Measurements from ENCODE around the gene UST. TPM values are rescaled to one million over a fixed set of nuclear protein-coding genes. Genes with fewer than 3 reads are reported as not detected.
"Not testable (repeated sequence)": the region's sequence is repeated elsewhere in the genome, so short reads cannot be mapped to it uniquely, and the experiment has no call there.

UST gene
- total RNA-seq, 1 donor from 2014 or later: 5.5 TPM

DNA sequence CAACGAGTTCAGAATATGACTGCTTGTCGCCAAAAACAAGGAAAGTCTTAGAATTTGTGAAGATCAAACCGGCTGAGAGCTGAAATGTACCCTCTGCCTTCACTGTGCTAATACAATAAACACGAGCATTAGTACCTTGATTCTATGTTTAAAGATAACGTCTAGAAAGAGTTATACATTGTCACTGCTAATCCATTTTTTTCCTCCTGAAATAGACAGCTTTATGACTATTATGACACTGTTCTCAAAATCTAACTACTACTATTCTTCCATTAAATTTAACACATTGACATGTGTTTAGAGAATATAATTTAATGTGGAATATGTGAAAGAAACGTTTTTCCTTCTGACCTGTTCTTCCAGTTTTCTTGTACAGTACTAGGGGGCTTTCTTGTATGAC, 204.8 kb downstream of the UST start:
- H3K36me3 Mint-ChIP-seq (ENCODE audit: low read depth): peaks cover 4% of the 10 kb centered on the region
- no peak overlapping the region for H3K27ac Mint-ChIP-seq (ENCODE audit: unreplicated experiment)
- H3K27me3 Mint-ChIP-seq (ENCODE audit: low read depth): no peaks in the 10 kb centered on the region
- TF ChIP-seq CTCF (conservative IDR thresholded peaks at IDR 0.05): no peak
- H3K4me1 Mint-ChIP-seq: peaks cover 4% of the 10 kb centered on the region
- H3K4me3 Mint-ChIP-seq: no peak overlapping the region
- DNase-seq (ENCODE audit: low read depth, low spot score): no peak
- H3K9me3 Mint-ChIP-seq: peaks cover 4% of the 10 kb centered on the region

DNA sequence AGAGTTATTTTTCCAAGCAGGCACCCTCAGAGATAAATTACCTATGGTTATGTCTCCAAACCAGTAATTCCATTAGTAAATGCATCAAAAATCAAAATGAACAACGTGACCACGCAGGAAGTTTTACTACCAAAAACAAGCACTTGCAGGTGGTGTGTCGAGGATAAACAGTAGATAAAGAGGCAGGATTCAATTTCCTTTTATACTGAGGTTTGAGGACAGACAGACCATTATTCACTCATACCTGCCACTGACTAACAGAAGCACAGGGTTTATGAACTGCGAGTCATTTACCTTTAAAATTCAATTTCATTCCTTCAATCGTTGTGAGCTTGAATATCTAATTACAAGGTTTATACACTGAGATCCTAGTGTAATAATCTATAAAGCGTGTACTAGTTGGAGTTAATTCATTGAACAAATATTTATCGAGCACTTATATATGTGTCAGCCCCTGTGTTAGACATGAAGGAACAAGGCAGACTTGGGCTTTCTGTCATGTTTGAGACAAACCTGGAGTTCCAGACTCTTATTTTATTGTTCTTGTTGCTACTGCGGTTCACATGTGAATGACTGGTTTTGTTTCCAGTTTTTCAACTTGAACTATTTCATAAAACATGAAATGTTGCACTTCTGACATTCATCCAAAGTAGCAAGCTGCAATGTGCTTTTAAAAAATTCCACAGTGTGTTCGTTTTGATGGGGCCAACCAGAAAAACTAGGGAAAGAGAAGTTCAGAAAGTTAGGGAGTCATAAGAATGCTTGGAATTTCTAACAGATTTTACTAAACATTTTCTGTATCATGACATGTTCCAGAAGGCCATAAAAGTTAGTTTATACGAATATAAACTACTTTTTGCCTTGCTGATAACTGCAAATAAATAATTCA, 205.6 kb downstream of the UST start:
- H3K4me1 Mint-ChIP-seq: peaks cover 4% of the 10 kb centered on the region
- H3K36me3 Mint-ChIP-seq (ENCODE audit: low read depth): peaks cover 10% of the 10 kb centered on the region
- H3K27ac Mint-ChIP-seq (ENCODE audit: unreplicated experiment): no peak overlapping the region
- no peaks in the 10 kb centered on the region for H3K27me3 Mint-ChIP-seq (ENCODE audit: low read depth)
- DNase-seq (ENCODE audit: low read depth, low spot score): no peak
- peaks cover 6% of the 10 kb centered on the region for H3K9me3 Mint-ChIP-seq
- no peak for TF ChIP-seq CTCF (conservative IDR thresholded peaks at IDR 0.05)
- no peak overlapping the region for H3K4me3 Mint-ChIP-seq

GRCh38 chr6:148954461-148954860, 207.6 kb downstream of the UST start:
- H3K27me3 Mint-ChIP-seq (ENCODE audit: low read depth): no peaks in the 10 kb centered on the region
- no peak for DNase-seq (ENCODE audit: low read depth, low spot score)
- H3K36me3 Mint-ChIP-seq (ENCODE audit: low read depth): peaks cover 10% of the 10 kb centered on the region
- H3K4me1 Mint-ChIP-seq: peaks cover 8% of the 10 kb centered on the region
- H3K9me3 Mint-ChIP-seq: peaks cover 6% of the 10 kb centered on the region
- H3K4me3 Mint-ChIP-seq: no peak overlapping the region
- no peak overlapping the region for H3K27ac Mint-ChIP-seq (ENCODE audit: unreplicated experiment)
- no peak for TF ChIP-seq CTCF (conservative IDR thresholded peaks at IDR 0.05)

- Mint-ChIP-seq H3K9me3 (peaks cover 6% of the 10 kb centered on the region), H3K27ac (ENCODE audit: unreplicated experiment) (no peak overlapping the region), H3K4me1 (peaks cover 11% of the 10 kb centered on the region), H3K36me3 (ENCODE audit: low read depth) (peaks cover 10% of the 10 kb centered on the region), H3K27me3 (ENCODE audit: low read depth) (no peaks in the 10 kb centered on the region), H3K4me3 (no peak overlapping the region)
- no peak for TF ChIP-seq CTCF (conservative IDR thresholded peaks at IDR 0.05)
- DNase-seq (ENCODE audit: low read depth, low spot score): no peak
Observed at GRCh38 chr6:148954934-148955333, 208.1 kb downstream of the UST start.

- H3K36me3 Mint-ChIP-seq (ENCODE audit: low read depth): peaks cover 13% of the 10 kb centered on the region
- peaks cover 15% of the 10 kb centered on the region for H3K4me1 Mint-ChIP-seq
- no peak for TF ChIP-seq CTCF (conservative IDR thresholded peaks at IDR 0.05)
- DNase-seq (ENCODE audit: low read depth, low spot score): no peak
- H3K9me3 Mint-ChIP-seq: peaks cover 6% of the 10 kb centered on the region
- no peaks in the 10 kb centered on the region for H3K27me3 Mint-ChIP-seq (ENCODE audit: low read depth)
- H3K4me3 Mint-ChIP-seq: no peak overlapping the region
- no peak overlapping the region for H3K27ac Mint-ChIP-seq (ENCODE audit: unreplicated experiment)
Observed at GRCh38 chr6:148955441-148955840, 208.6 kb downstream of the UST start.

DNA sequence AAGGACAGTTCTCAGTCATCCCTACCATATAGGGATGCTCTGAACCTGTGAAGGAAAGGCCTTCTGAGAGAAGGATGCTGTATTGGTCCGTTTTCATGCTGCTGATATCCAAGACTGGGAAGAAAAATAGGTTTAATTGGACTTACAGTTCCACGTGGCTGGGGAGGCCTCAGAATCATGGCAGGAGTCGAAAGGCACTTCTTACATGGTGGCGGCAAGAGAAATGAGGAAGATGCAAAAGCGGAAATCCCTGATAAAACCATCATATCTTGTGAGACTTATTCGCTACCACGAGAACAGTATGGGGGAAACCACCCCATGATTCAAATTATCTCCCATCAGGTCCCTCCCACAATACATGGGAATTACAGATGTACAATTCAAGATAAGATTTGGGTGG, 209.3 kb downstream of the UST start:
- not testable (repeated sequence) for H3K9me3 Mint-ChIP-seq; H3K27ac Mint-ChIP-seq (ENCODE audit: unreplicated experiment); DNase-seq (ENCODE audit: low read depth, low spot score); H3K27me3 Mint-ChIP-seq (ENCODE audit: low read depth); H3K4me3 Mint-ChIP-seq
- Mint-ChIP-seq H3K36me3 (ENCODE audit: low read depth) (peaks cover 13% of the 10 kb centered on the region), H3K4me1 (peaks cover 22% of the 10 kb centered on the region)
